WTC11 (cell line): Measurements from ENCODE around the gene EMP1.

Experiments
- ATF3 ChIP-seq: sonication (generic); formaldehyde crosslinking; conservative IDR thresholded peaks from 2 replicates; pipeline ENCODE4 v1.8.1; 2022; ENCODE audit warnings: mild to moderate bottlenecking, missing genetic modification reagents
- CTCF ChIP-seq: fragments of 200-600 bp; IDR thresholded peaks from 2 replicates; pipeline ENCODE4 v1.8.0; 2022; ENCODE audit warnings: antibody characterized with exemption
- NFE2L1 ChIP-seq: sonication (generic); formaldehyde crosslinking; IDR thresholded peaks from 2 replicates; pipeline ENCODE4 v1.8.1; 2023; ENCODE audit warnings: missing genetic modification reagents
- NR2C2 ChIP-seq: sonication (generic); formaldehyde crosslinking; IDR thresholded peaks from 2 replicates; pipeline ENCODE4 v1.8.0; 2022; ENCODE audit warnings: mild to moderate bottlenecking, missing genetic modification reagents
- SMAD3 ChIP-seq: sonication (generic); formaldehyde crosslinking; IDR thresholded peaks from 2 replicates; pipeline ENCODE4 v1.8.0; 2022; ENCODE audit warnings: missing genetic modification reagents, mild to moderate bottlenecking, borderline replicate concordance
- SP1 ChIP-seq: sonication (generic); formaldehyde crosslinking; conservative IDR thresholded peaks from 2 replicates; pipeline ENCODE4 v1.8.1; 2022; ENCODE audit warnings: missing genetic modification reagents
- TF ChIP-seq, protein P1 (sequence below): sonication (generic); formaldehyde crosslinking; IDR thresholded peaks from 2 replicates; pipeline ENCODE4 v1.8.0; 2022; ENCODE audit warnings: mild to moderate bottlenecking, missing genetic modification reagents
- TF ChIP-seq, protein P2 (sequence below): sonication (generic); formaldehyde crosslinking; IDR thresholded peaks from 2 replicates; pipeline ENCODE4 v1.8.1; 2023; ENCODE audit warnings: mild to moderate bottlenecking, moderate library complexity, missing genetic modification reagents

GRCh38 chr12:13223179-13223804, 26.8 kb downstream of the EMP1 start:
- TF ChIP-seq ATF3 (CRISPR knock-in tag), result no peak
- no peak for TF ChIP-seq SMAD3 (CRISPR knock-in tag)
- TF ChIP-seq, protein P1, sequence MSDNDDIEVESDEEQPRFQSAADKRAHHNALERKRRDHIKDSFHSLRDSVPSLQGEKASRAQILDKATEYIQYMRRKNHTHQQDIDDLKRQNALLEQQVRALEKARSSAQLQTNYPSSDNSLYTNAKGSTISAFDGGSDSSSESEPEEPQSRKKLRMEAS (CRISPR knock-in tag), result no peak
- TF ChIP-seq CTCF, result no peak
- TF ChIP-seq, protein P2, sequence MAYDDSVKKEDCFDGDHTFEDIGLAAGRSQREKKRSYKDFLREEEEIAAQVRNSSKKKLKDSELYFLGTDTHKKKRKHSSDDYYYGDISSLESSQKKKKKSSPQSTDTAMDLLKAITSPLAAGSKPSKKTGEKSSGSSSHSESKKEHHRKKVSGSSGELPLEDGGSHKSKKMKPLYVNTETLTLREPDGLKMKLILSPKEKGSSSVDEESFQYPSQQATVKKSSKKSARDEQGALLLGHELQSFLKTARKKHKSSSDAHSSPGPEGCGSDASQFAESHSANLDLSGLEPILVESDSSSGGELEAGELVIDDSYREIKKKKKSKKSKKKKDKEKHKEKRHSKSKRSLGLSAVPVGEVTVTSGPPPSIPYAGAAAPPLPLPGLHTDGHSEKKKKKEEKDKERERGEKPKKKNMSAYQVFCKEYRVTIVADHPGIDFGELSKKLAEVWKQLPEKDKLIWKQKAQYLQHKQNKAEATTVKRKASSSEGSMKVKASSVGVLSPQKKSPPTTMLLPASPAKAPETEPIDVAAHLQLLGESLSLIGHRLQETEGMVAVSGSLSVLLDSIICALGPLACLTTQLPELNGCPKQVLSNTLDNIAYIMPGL (CRISPR knock-in tag), result no peak
- no peak for TF ChIP-seq NR2C2 (CRISPR knock-in tag)
- TF ChIP-seq NFE2L1 (CRISPR knock-in tag), result no peak
- TF ChIP-seq SP1 (CRISPR knock-in tag), result no peak
